Heart left ventricle (tissue), 13 donors: Measurements from ENCODE around the gene FAM50B.

Source experiments
- POLR2A ChIP-seq, 2 donors: fragments of 450-650 bp; IDR thresholded peaks; one replicate each; pipeline ENCODE4 v1.6.1; 2017; ENCODE audit warnings: antibody characterized with exemption in 2 of 2, mild to moderate bottlenecking in 2 of 2, moderate library complexity in 2 of 2
- TF ChIP-seq, protein P1 (sequence below), 12 donors: fragments of 200-600 bp; sonication (generic) in 4 of 12; IDR thresholded peaks; one replicate each; pipeline versions ENCODE4 v1.5.0 to v1.8.0; 2018 to 2022; ENCODE audit warnings: antibody characterized with exemption in 12 of 12, mild to moderate bottlenecking in 5 of 12
- donor health status: ischemic (EF 13 %, LVEDD 7.1; RV severe dilation, severe dysfunction).
- donor health status: DM: no; HTN: yes; CAD: no.
- donor health status: DM: no; HTN: no; CAD: no.
- donor health status: ischemic (EF 25% LVEDD 6.9; RV normal size, moderate dysfunction).
- donor health status: ischemic (EF 25% LVEDD 5.7; RV mildly dilated, moderate dysfunction).
- donor health status: ischemic (EF 35%, LVEDD 5.7; RV mildly dilated, moderate dysfunction).
- donor health status: nonischemic (EF 11% LVEDD 7.7; RV severe dilation, severe dysfunction).
- donor health status: DM: yes; HTN: yes; CAD: no.
- donor health status: PGD.
- donor health status: ischemic (EF 29% LVEDD 5.4; RV normal size, mild dysfunction).
- donor health status: nonischemic (EF 23%, LVEDD 6.1; RV moderate dilation, normal function).

GRCh38 chr6:3837781-3838180 is 11.4 kb upstream of the FAM50B start:
- no peak for TF ChIP-seq POLR2A (IDR thresholded peaks at IDR 0.05)
- TF ChIP-seq, protein P1, sequence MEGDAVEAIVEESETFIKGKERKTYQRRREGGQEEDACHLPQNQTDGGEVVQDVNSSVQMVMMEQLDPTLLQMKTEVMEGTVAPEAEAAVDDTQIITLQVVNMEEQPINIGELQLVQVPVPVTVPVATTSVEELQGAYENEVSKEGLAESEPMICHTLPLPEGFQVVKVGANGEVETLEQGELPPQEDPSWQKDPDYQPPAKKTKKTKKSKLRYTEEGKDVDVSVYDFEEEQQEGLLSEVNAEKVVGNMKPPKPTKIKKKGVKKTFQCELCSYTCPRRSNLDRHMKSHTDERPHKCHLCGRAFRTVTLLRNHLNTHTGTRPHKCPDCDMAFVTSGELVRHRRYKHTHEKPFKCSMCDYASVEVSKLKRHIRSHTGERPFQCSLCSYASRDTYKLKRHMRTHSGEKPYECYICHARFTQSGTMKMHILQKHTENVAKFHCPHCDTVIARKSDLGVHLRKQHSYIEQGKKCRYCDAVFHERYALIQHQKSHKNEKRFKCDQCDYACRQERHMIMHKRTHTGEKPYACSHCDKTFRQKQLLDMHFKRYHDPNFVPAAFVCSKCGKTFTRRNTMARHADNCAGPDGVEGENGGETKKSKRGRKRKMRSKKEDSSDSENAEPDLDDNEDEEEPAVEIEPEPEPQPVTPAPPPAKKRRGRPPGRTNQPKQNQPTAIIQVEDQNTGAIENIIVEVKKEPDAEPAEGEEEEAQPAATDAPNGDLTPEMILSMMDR (IDR thresholded peaks at IDR 0.05), result no peak
